HL-60 (cell line): ENCODE results near the gene LSAMP.

Experiments used
- POLR2AphosphoS5 ChIP-seq: IDR thresholded peaks from 2 replicates; pipeline ENCODE4 v1.6.1; 2012; ENCODE audit warnings: low read depth
- TF ChIP-seq, protein P1 (sequence below): IDR thresholded peaks from one replicate; pipeline ENCODE4 v1.5.1; 2011; ENCODE audit warnings: low read length, control low read depth, inconsistent platforms; ENCODE audit not compliant: insufficient read depth

DNA sequence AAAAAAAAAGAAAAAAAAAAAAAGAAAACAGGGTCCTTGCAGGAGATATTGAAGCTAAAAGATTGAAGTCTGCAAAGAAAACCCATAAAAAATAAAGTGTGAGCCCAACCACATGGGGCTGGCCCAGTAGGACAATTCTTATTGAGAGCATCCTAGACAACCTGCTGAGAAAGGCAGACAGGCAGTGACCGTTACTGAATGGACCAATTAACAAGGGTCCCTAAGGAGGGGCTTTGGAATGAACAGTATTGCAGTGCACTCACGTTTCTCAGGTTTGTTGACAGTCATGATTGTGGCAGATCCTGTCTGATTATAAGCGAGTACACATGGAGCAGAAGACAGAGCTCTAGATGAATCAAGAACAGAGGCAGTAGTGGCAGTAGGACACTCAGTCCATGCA, 168.6 kb downstream of the LSAMP start:
- TF ChIP-seq, protein P1, sequence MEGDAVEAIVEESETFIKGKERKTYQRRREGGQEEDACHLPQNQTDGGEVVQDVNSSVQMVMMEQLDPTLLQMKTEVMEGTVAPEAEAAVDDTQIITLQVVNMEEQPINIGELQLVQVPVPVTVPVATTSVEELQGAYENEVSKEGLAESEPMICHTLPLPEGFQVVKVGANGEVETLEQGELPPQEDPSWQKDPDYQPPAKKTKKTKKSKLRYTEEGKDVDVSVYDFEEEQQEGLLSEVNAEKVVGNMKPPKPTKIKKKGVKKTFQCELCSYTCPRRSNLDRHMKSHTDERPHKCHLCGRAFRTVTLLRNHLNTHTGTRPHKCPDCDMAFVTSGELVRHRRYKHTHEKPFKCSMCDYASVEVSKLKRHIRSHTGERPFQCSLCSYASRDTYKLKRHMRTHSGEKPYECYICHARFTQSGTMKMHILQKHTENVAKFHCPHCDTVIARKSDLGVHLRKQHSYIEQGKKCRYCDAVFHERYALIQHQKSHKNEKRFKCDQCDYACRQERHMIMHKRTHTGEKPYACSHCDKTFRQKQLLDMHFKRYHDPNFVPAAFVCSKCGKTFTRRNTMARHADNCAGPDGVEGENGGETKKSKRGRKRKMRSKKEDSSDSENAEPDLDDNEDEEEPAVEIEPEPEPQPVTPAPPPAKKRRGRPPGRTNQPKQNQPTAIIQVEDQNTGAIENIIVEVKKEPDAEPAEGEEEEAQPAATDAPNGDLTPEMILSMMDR, result no peak
- no peak for TF ChIP-seq POLR2AphosphoS5
